B cell (primary cell): ENCODE data around the gene GRB14. TPM values are rescaled to one million over a fixed set of nuclear protein-coding genes. Genes with fewer than 3 reads are reported as not detected.

Experiments
- ATAC-seq: fragments of 200-7000 bp; cut with Tn5 transposase; one replicate; pipeline ENCODE4 v1.10.0; 2021; ENCODE audit warnings: low read depth, mild to moderate bottlenecking, moderate number of reproducible peaks, moderate library complexity
- CTCF ChIA-PET: fragments of 350-600 bp; sonication (Branson Sonifier 250); formaldehyde crosslinking; loops from one replicate; lab custom pipeline; 2021; ENCODE audit warnings: antibody characterized with exemption, inconsistent platforms; lab: Charles Lee
- POLR2A ChIA-PET: fragments of 350-600 bp; sonication (Branson Sonifier 250); formaldehyde crosslinking; loops from one replicate; lab custom pipeline; 2021; ENCODE audit warnings: antibody characterized with exemption; lab: Charles Lee
- DNase-seq: peaks from one replicate; pipeline ENCODE4 v3.0.0; 2013
- H2AFZ ChIP-seq: 2 replicates; pipeline ENCODE4 v1.6.1; 2012; ENCODE audit warnings: mild to moderate bottlenecking, low read depth, low read length; ENCODE audit not compliant: insufficient read depth, poor library complexity, severe bottlenecking
- H3K27ac ChIP-seq, 2 donors: 1 replicate in 1 of 2; 2 replicates in 1 of 2; pipeline ENCODE4 v1.5.1; 2012 to 2013; ENCODE audit warnings: low read length in 2 of 2, mild to moderate bottlenecking in 2 of 2, moderate library complexity in 1 of 2
- H3K27me3 ChIP-seq, 4 experiments: fragments of 200-600 bp in 1 of 4; sonication (generic) in 1 of 4; replicated peaks in 1 of 4; 1 replicate in 2 of 4; 2 replicates in 2 of 4; pipeline versions ENCODE4 v1.6.1 to v1.7.0; 2013 to 2016; ENCODE audit warnings: low read length in 3 of 4, mild to moderate bottlenecking in 2 of 4, mixed read lengths in 1 of 4, moderate library complexity in 1 of 4; ENCODE audit not compliant: insufficient read depth in 4 of 4, control insufficient read depth in 3 of 4; ENCODE audit errors: control extremely low read depth in 1 of 4
- H3K36me3 ChIP-seq, 2 experiments: replicated peaks in 1 of 2; 1 replicate in 1 of 2; 2 replicates in 1 of 2; pipeline versions ENCODE4 v1.6.1 to v1.7.1; 2013; ENCODE audit warnings: low read length in 1 of 2; ENCODE audit not compliant: insufficient read depth in 2 of 2, control insufficient read depth in 1 of 2; ENCODE audit errors: control extremely low read depth in 1 of 2, extremely low read depth in 1 of 2
- H3K4me1 ChIP-seq, 2 donors: fragments of 200-600 bp in 1 of 2; sonication (generic) in 1 of 2; 1 replicate in 1 of 2; 2 replicates in 1 of 2; pipeline versions ENCODE4 v1.5.1 to v1.6.1; 2013 to 2017; ENCODE audit warnings: low read length in 2 of 2; ENCODE audit not compliant: control insufficient read depth in 2 of 2, insufficient read depth in 2 of 2
- H3K4me2 ChIP-seq: replicated peaks from 2 replicates; pipeline ENCODE3; 2012; ENCODE audit warnings: mild to moderate bottlenecking, low read depth, low read length; ENCODE audit not compliant: poor library complexity, severe bottlenecking
- H3K4me3 ChIP-seq, 5 experiments: fragments of 200-600 bp in 1 of 5; sonication (generic) in 1 of 5; 1 replicate in 3 of 5; 2 replicates in 2 of 5; pipeline versions ENCODE4 v1.5.1 to v1.7.0; 2011 to 2016; ENCODE audit warnings: low read length in 4 of 5, mild to moderate bottlenecking in 4 of 5, low read depth in 2 of 5, control low read depth in 1 of 5, moderate library complexity in 1 of 5; ENCODE audit not compliant: insufficient read depth in 1 of 5; ENCODE audit errors: control extremely low read depth in 1 of 5, extremely low read depth in 1 of 5
- H3K79me2 ChIP-seq: fragments of 200-600 bp; sonication (generic); one replicate; pipeline ENCODE4 v1.6.0; 2016; ENCODE audit warnings: low read length; ENCODE audit not compliant: control insufficient read depth, insufficient read depth
- H3K9ac ChIP-seq: fragments of 200-600 bp; sonication (generic); 2 replicates; pipeline ENCODE4 v1.6.1; 2017; ENCODE audit warnings: mild to moderate bottlenecking, low read length, moderate library complexity
- H3K9me3 ChIP-seq, 3 donors: one replicate each; pipeline versions ENCODE4 v1.6.1 to v1.7.1; 2013; ENCODE audit warnings: low read length in 2 of 3; ENCODE audit not compliant: control insufficient read depth in 2 of 3, insufficient read depth in 1 of 3; ENCODE audit errors: control extremely low read depth in 1 of 3
- H4K20me1 ChIP-seq: 2 replicates; pipeline ENCODE4 v1.6.0; 2012; ENCODE audit warnings: mild to moderate bottlenecking, low read length; ENCODE audit not compliant: insufficient read depth, control insufficient read depth, poor library complexity, severe bottlenecking
- H3K27ac Mint-ChIP-seq: one replicate; pipeline ENCODE4 v1.8.0; 2021; ENCODE audit warnings: mixed read lengths
- H3K27me3 Mint-ChIP-seq: one replicate; pipeline ENCODE4 v1.8.0; 2021; ENCODE audit warnings: mixed read lengths
- H3K4me1 Mint-ChIP-seq: one replicate; pipeline ENCODE4 v1.8.0; 2021; ENCODE audit warnings: mixed read lengths
- H3K4me3 Mint-ChIP-seq: one replicate; pipeline ENCODE4 v1.8.0; 2021; ENCODE audit warnings: mixed read lengths
- H3K9me3 Mint-ChIP-seq: one replicate; pipeline ENCODE4 v1.8.0; 2022; ENCODE audit warnings: mixed read lengths; ENCODE audit not compliant: insufficient read depth
- EZH2 ChIP-seq: IDR thresholded peaks from 2 replicates; pipeline ENCODE4 v1.6.1; 2012; ENCODE audit warnings: borderline replicate concordance, low read depth, mild to moderate bottlenecking, moderate library complexity, low read length; ENCODE audit not compliant: insufficient read depth, poor library complexity, severe bottlenecking
- WGBS: methylation state at CpG from one replicate; pipeline ENCODE4 v1.1.5; 2013; ENCODE audit warnings: missing lambda C conversion rate; ENCODE audit not compliant: insufficient coverage; 5-methylcytosine and 5-hydroxymethylcytosine counted together
- intact Hi-C: fragments of 100-400 bp; cut with micrococcal nuclease; formaldehyde crosslinking; loops from one replicate; pipeline ENCODE4 v1.10.0; 2022
- polyA plus RNA-seq: library from polyadenylated mRNA; depleted of rRNA; stranded (reverse); fragments of >200 nt; gene quantifications from 2 replicates; pipeline ENCODE4 v1.2.3, GENCODE V29; 2012
- total RNA-seq, 2 donors: library from RNA; stranded (reverse); fragments of 120-200 nt in 1 of 2; gene quantifications; 1 replicate in 1 of 2; 2 replicates in 1 of 2; pipeline versions ENCODE4 v1.2.3 to v1.2.4, GENCODE V29; 2013 to 2022
- TF ChIP-seq, protein P1 (sequence below): fragments of 200-600 bp; IDR thresholded peaks from one replicate; pipeline ENCODE4 v1.8.0; 2022; ENCODE audit warnings: antibody characterized with exemption, mild to moderate bottlenecking

GRB14 gene
- total and polyA plus RNA-seq, 2 donors (not counting 1 experiment from before 2014, with no cell fraction given), result not detected

DNA sequence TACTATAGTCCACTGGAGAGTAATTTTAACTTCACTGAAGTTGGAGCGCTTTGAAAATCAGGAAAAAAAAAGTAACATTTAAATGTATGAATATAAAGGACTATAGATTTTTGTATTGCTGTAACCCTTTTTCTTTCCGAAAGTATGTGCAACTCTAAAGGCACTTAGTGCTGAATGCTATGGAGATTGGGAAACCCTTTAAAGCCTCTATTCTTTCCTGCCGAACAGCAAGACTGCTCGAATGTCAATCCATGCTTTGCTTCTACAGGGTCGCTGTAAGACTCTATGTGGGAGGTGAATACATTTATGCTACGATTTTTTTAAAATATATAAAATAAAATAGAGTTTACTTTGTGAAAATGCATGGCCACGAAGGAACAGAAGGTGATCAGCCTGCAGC, 825 bp downstream of the GRB14 start:
- no peak for ATAC-seq
- 0% methylated on average over 1 of the region's 7 CpGs for WGBS

DNA sequence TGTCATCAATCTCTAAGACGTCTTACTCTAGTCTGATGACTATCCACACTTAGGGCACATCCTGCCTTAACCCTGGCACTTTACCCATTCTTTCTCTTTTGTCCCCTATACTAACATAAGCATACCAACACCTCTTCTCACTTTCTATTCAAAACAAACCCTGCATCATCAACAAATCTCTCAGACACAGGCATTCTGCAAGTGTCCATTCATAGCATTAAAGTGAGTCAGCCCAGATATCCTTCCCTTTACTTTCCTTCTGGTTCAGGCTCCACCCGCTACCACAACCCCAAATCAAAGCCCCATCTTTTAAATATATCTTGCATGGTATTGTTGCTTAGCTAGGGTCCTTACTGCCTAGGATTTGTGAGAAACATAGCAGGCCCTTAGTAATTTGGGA, 3.8 kb downstream of the GRB14 start:
- WGBS, result 73% methylated on average over 1 of the region's 2 CpGs

More for the DNA sequence above, 825 bp downstream of the GRB14 start:
- no peak overlapping the region for H3K9ac ChIP-seq
- Mint-ChIP-seq H3K9me3 (no peaks in the 10 kb centered on the region), H3K27ac (no peak overlapping the region), H3K4me1 (peaks cover 12% of the 10 kb centered on the region), H3K27me3 (peaks cover 53% of the 10 kb centered on the region), H3K4me3 (peak overlapping the region; percentile 82)
- no peaks in the 10 kb centered on the region for H3K36me3 ChIP-seq
- H4K20me1 ChIP-seq, result no peaks in the 10 kb centered on the region
- ChIA-PET POLR2A (no interaction called here), CTCF (no interaction called here)
- peaks cover 4 to 6% of the 10 kb centered on the region in 2 donors for H3K4me1 ChIP-seq
- peaks cover 0 to 22% (median 18%) of the 10 kb centered on the region in 4 experiments for H3K27me3 ChIP-seq
- H2AFZ ChIP-seq, result peak overlapping the region; percentile 47
- no peaks in the 10 kb centered on the region for H3K9me3 ChIP-seq
- intact Hi-C loops, result no loop called here
- H3K79me2 ChIP-seq, result no peaks in the 10 kb centered on the region
- DNase-seq, result no peak
- peak overlapping the region; percentile 82 for H3K4me2 ChIP-seq
- H3K27ac ChIP-seq, result no peak overlapping the region
- H3K4me3 ChIP-seq, result peak overlapping the region in 1 of 5 experiments; percentile 54
- TF ChIP-seq, protein P1, sequence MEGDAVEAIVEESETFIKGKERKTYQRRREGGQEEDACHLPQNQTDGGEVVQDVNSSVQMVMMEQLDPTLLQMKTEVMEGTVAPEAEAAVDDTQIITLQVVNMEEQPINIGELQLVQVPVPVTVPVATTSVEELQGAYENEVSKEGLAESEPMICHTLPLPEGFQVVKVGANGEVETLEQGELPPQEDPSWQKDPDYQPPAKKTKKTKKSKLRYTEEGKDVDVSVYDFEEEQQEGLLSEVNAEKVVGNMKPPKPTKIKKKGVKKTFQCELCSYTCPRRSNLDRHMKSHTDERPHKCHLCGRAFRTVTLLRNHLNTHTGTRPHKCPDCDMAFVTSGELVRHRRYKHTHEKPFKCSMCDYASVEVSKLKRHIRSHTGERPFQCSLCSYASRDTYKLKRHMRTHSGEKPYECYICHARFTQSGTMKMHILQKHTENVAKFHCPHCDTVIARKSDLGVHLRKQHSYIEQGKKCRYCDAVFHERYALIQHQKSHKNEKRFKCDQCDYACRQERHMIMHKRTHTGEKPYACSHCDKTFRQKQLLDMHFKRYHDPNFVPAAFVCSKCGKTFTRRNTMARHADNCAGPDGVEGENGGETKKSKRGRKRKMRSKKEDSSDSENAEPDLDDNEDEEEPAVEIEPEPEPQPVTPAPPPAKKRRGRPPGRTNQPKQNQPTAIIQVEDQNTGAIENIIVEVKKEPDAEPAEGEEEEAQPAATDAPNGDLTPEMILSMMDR, result no peak
- TF ChIP-seq EZH2, result no peak

More for the DNA sequence above, 3.8 kb downstream of the GRB14 start:
- Mint-ChIP-seq H3K27me3 (peaks cover 37% of the 10 kb centered on the region), H3K27ac (no peak overlapping the region), H3K4me1 (peaks cover 12% of the 10 kb centered on the region), H3K9me3 (no peaks in the 10 kb centered on the region), H3K4me3 (no peak overlapping the region)
- H3K9me3 ChIP-seq, result no peaks in the 10 kb centered on the region
- POLR2A ChIA-PET, result no interaction called here
- H4K20me1 ChIP-seq, result no peaks in the 10 kb centered on the region
- no peak overlapping the region for H3K27ac ChIP-seq
- no peak overlapping the region for H3K4me3 ChIP-seq
- TF ChIP-seq EZH2, result no peak
- TF ChIP-seq, protein P1, result no peak
- CTCF ChIA-PET, result no interaction called here
- peaks cover 4 to 6% of the 10 kb centered on the region in 2 donors for H3K4me1 ChIP-seq
- no peak overlapping the region for H2AFZ ChIP-seq
- H3K9ac ChIP-seq, result no peak overlapping the region
- DNase-seq (no peak), ATAC-seq (no peak)
- intact Hi-C loops, result no loop called here
- no peaks in the 10 kb centered on the region for H3K36me3 ChIP-seq
- H3K79me2 ChIP-seq, result no peaks in the 10 kb centered on the region
- H3K4me2 ChIP-seq, result no peak overlapping the region
- H3K27me3 ChIP-seq, result peaks cover 0 to 16% (median 14%) of the 10 kb centered on the region in 4 experiments
